ENCODE data around the gene KIF3B.
"Not testable (repeated sequence)": the region's sequence is repeated elsewhere in the genome, so short reads cannot be mapped to it uniquely, and the experiment has no call there.

KIF3B gene

GRCh38 chr20:32296412-32296811 is 19.0 kb downstream of the KIF3B start:
- no peak for DNase-seq (ENCODE audit: low read depth in 2 of 2)

- DNase-seq (ENCODE audit: low read depth in 2 of 2) = no peak
Measured at GRCh38 chr20:32296819-32297420, 19.5 kb downstream of the KIF3B start.

GRCh38 chr20:32297439-32297838 is 20.0 kb downstream of the KIF3B start:
- DNase-seq (ENCODE audit: low read depth in 2 of 2) = no peak

- no peak for DNase-seq (ENCODE audit: low read depth in 2 of 2)
Measured at GRCh38 chr20:32300647-32301046, 23.2 kb downstream of the KIF3B start.

GRCh38 chr20:32301719-32302506 is 24.5 kb downstream of the KIF3B start:
- DNase-seq (ENCODE audit: low read depth in 2 of 2) = no peak

- no peak for DNase-seq (ENCODE audit: low read depth in 2 of 2)
Measured at GRCh38 chr20:32302507-32302872, 25.0 kb downstream of the KIF3B start.

GRCh38 chr20:32304131-32304746 is 26.8 kb downstream of the KIF3B start:
- no peak for DNase-seq (ENCODE audit: low read depth in 2 of 2)

GRCh38 chr20:32312718-32313424 is 35.4 kb downstream of the KIF3B start:
- DNase-seq (ENCODE audit: low read depth in 2 of 2) = no peak

- no peak for DNase-seq (ENCODE audit: low read depth in 2 of 2)
Measured at GRCh38 chr20:32314768-32315167, 37.3 kb downstream of the KIF3B start.

- DNase-seq (ENCODE audit: low read depth in 2 of 2) = no peak
Measured at GRCh38 chr20:32315399-32315798, 37.9 kb downstream of the KIF3B start.

GRCh38 chr20:32315891-32316290 is 38.4 kb downstream of the KIF3B start:
- DNase-seq (ENCODE audit: low read depth in 2 of 2) = no peak

- no peak for DNase-seq (ENCODE audit: low read depth in 2 of 2)
Measured at GRCh38 chr20:32316667-32317066, 39.2 kb downstream of the KIF3B start.

GRCh38 chr20:32319100-32319499 is 41.6 kb downstream of the KIF3B start:
- no peak for DNase-seq (ENCODE audit: low read depth in 2 of 2)

- DNase-seq (ENCODE audit: low read depth in 2 of 2) = no peak
Measured at GRCh38 chr20:32320305-32320704, 42.9 kb downstream of the KIF3B start.

- no peak for DNase-seq (ENCODE audit: low read depth in 2 of 2)
Measured at GRCh38 chr20:32321390-32321789, 43.9 kb downstream of the KIF3B start.

GRCh38 chr20:32322260-32322659 is 44.8 kb downstream of the KIF3B start:
- not testable (repeated sequence) for DNase-seq (ENCODE audit: low read depth in 2 of 2)

- not testable (repeated sequence) for DNase-seq (ENCODE audit: low read depth in 2 of 2)
Measured at GRCh38 chr20:32323761-32324160, 46.3 kb downstream of the KIF3B start.

- no peak for DNase-seq (ENCODE audit: low read depth in 2 of 2)
Measured at GRCh38 chr20:32325706-32326503, 48.5 kb downstream of the KIF3B start.

- DNase-seq (ENCODE audit: low read depth in 2 of 2) = no peak
Measured at GRCh38 chr20:32326504-32326845, 49.0 kb downstream of the KIF3B start.

GRCh38 chr20:32327087-32327681 is 49.7 kb downstream of the KIF3B start:
- DNase-seq (ENCODE audit: low read depth in 2 of 2) = no peak

GRCh38 chr20:32329817-32330554 is 52.5 kb downstream of the KIF3B start:
- no peak for DNase-seq (ENCODE audit: low read depth in 2 of 2)
